ENCODE data around the gene PSMB7.

The PSMB7 gene

GRCh38 chr9:124372038-124372437, 43.2 kb downstream of the PSMB7 start:
- Histone ChIP-seq H3K4me1 (ENCODE audit: control insufficient read depth, low read depth, low read length) (peaks cover 8% of the 10 kb centered on the region), H3K4me3 (ENCODE audit: low read length) (no peak overlapping the region), H3K9ac (ENCODE audit: low read length) (no peak overlapping the region), H3K9me3 (ENCODE audit: control insufficient read depth, low read depth, low read length) (no peaks in the 10 kb centered on the region), H3K27me3 (ENCODE audit: control insufficient read depth, insufficient read depth, low read length) (no peaks in the 10 kb centered on the region), H3K36me3 (ENCODE audit: control insufficient read depth, low read depth, low read length) (peaks cover 8% of the 10 kb centered on the region), H3K27ac (ENCODE audit: low read length) (no peak overlapping the region)

GRCh38 chr9:124370896-124371582, 44.2 kb downstream of the PSMB7 start:
- Histone ChIP-seq H3K9me3 (ENCODE audit: control insufficient read depth, low read depth, low read length) (no peaks in the 10 kb centered on the region), H3K27me3 (ENCODE audit: control insufficient read depth, insufficient read depth, low read length) (no peaks in the 10 kb centered on the region), H3K4me1 (ENCODE audit: control insufficient read depth, low read depth, low read length) (peaks cover 8% of the 10 kb centered on the region), H3K9ac (ENCODE audit: low read length) (no peak overlapping the region), H3K4me3 (ENCODE audit: low read length) (no peak overlapping the region), H3K36me3 (ENCODE audit: control insufficient read depth, low read depth, low read length) (peaks cover 11% of the 10 kb centered on the region), H3K27ac (ENCODE audit: low read length) (no peak overlapping the region)

- Histone ChIP-seq H3K9ac (ENCODE audit: low read length) (no peak overlapping the region), H3K4me3 (ENCODE audit: low read length) (no peak overlapping the region), H3K36me3 (ENCODE audit: control insufficient read depth, low read depth, low read length) (peaks cover 6% of the 10 kb centered on the region), H3K4me1 (ENCODE audit: control insufficient read depth, low read depth, low read length) (peaks cover 8% of the 10 kb centered on the region), H3K27ac (ENCODE audit: low read length) (no peak overlapping the region), H3K9me3 (ENCODE audit: control insufficient read depth, low read depth, low read length) (no peaks in the 10 kb centered on the region), H3K27me3 (ENCODE audit: control insufficient read depth, insufficient read depth, low read length) (no peaks in the 10 kb centered on the region)
Measured at GRCh38 chr9:124369231-124369797, 45.9 kb downstream of the PSMB7 start.

GRCh38 chr9:124368692-124369091, 46.5 kb downstream of the PSMB7 start:
- peaks cover 8% of the 10 kb centered on the region for H3K4me1 ChIP-seq (ENCODE audit: control insufficient read depth, low read depth, low read length)
- no peaks in the 10 kb centered on the region for H3K9me3 ChIP-seq (ENCODE audit: control insufficient read depth, low read depth, low read length)
- no peak overlapping the region for H3K9ac ChIP-seq (ENCODE audit: low read length)
- H3K36me3 ChIP-seq (ENCODE audit: control insufficient read depth, low read depth, low read length) = peaks cover 6% of the 10 kb centered on the region
- no peak overlapping the region for H3K27ac ChIP-seq (ENCODE audit: low read length)
- no peak overlapping the region for H3K4me3 ChIP-seq (ENCODE audit: low read length)
- no peaks in the 10 kb centered on the region for H3K27me3 ChIP-seq (ENCODE audit: control insufficient read depth, insufficient read depth, low read length)

GRCh38 chr9:124366476-124367220, 48.6 kb downstream of the PSMB7 start:
- Histone ChIP-seq H3K27me3 (ENCODE audit: control insufficient read depth, insufficient read depth, low read length) (no peaks in the 10 kb centered on the region), H3K27ac (ENCODE audit: low read length) (no peak overlapping the region), H3K9ac (ENCODE audit: low read length) (no peak overlapping the region), H3K9me3 (ENCODE audit: control insufficient read depth, low read depth, low read length) (no peaks in the 10 kb centered on the region), H3K36me3 (ENCODE audit: control insufficient read depth, low read depth, low read length) (peaks cover 6% of the 10 kb centered on the region), H3K4me1 (ENCODE audit: control insufficient read depth, low read depth, low read length) (peaks cover 8% of the 10 kb centered on the region), H3K4me3 (ENCODE audit: low read length) (no peak overlapping the region)

- H3K36me3 ChIP-seq (ENCODE audit: control insufficient read depth, low read depth, low read length) = peaks cover 6% of the 10 kb centered on the region
- no peaks in the 10 kb centered on the region for H3K27me3 ChIP-seq (ENCODE audit: control insufficient read depth, insufficient read depth, low read length)
- H3K27ac ChIP-seq (ENCODE audit: low read length) = no peak overlapping the region
- H3K9ac ChIP-seq (ENCODE audit: low read length) = no peak overlapping the region
- no peak overlapping the region for H3K4me3 ChIP-seq (ENCODE audit: low read length)
- no peaks in the 10 kb centered on the region for H3K4me1 ChIP-seq (ENCODE audit: control insufficient read depth, low read depth, low read length)
- no peaks in the 10 kb centered on the region for H3K9me3 ChIP-seq (ENCODE audit: control insufficient read depth, low read depth, low read length)
Measured at GRCh38 chr9:124365036-124365435, 50.2 kb downstream of the PSMB7 start.

GRCh38 chr9:124364141-124364540, 51.1 kb downstream of the PSMB7 start:
- Histone ChIP-seq H3K9me3 (ENCODE audit: control insufficient read depth, low read depth, low read length) (no peaks in the 10 kb centered on the region), H3K27ac (ENCODE audit: low read length) (no peak overlapping the region), H3K4me1 (ENCODE audit: control insufficient read depth, low read depth, low read length) (no peaks in the 10 kb centered on the region), H3K4me3 (ENCODE audit: low read length) (no peak overlapping the region), H3K9ac (ENCODE audit: low read length) (no peak overlapping the region), H3K27me3 (ENCODE audit: control insufficient read depth, insufficient read depth, low read length) (no peaks in the 10 kb centered on the region), H3K36me3 (ENCODE audit: control insufficient read depth, low read depth, low read length) (peaks cover 6% of the 10 kb centered on the region)

GRCh38 chr9:124363326-124364096, 51.7 kb downstream of the PSMB7 start:
- Histone ChIP-seq H3K9ac (ENCODE audit: low read length) (no peak overlapping the region), H3K4me3 (ENCODE audit: low read length) (no peak overlapping the region), H3K9me3 (ENCODE audit: control insufficient read depth, low read depth, low read length) (no peaks in the 10 kb centered on the region), H3K36me3 (ENCODE audit: control insufficient read depth, low read depth, low read length) (peaks cover 6% of the 10 kb centered on the region), H3K4me1 (ENCODE audit: control insufficient read depth, low read depth, low read length) (no peaks in the 10 kb centered on the region), H3K27ac (ENCODE audit: low read length) (no peak overlapping the region), H3K27me3 (ENCODE audit: control insufficient read depth, insufficient read depth, low read length) (no peaks in the 10 kb centered on the region)

GRCh38 chr9:124361128-124361527, 54.1 kb downstream of the PSMB7 start:
- H3K4me1 ChIP-seq (ENCODE audit: control insufficient read depth, low read depth, low read length) = no peaks in the 10 kb centered on the region
- H3K4me3 ChIP-seq (ENCODE audit: low read length) = no peak overlapping the region
- no peaks in the 10 kb centered on the region for H3K9me3 ChIP-seq (ENCODE audit: control insufficient read depth, low read depth, low read length)
- no peak overlapping the region for H3K9ac ChIP-seq (ENCODE audit: low read length)
- H3K27ac ChIP-seq (ENCODE audit: low read length) = no peak overlapping the region
- H3K36me3 ChIP-seq (ENCODE audit: control insufficient read depth, low read depth, low read length) = peaks cover 4% of the 10 kb centered on the region
- no peaks in the 10 kb centered on the region for H3K27me3 ChIP-seq (ENCODE audit: control insufficient read depth, insufficient read depth, low read length)

GRCh38 chr9:124359855-124360678, 55.2 kb downstream of the PSMB7 start:
- H3K4me3 ChIP-seq (ENCODE audit: low read length) = no peak overlapping the region
- no peaks in the 10 kb centered on the region for H3K4me1 ChIP-seq (ENCODE audit: control insufficient read depth, low read depth, low read length)
- H3K9ac ChIP-seq (ENCODE audit: low read length) = no peak overlapping the region
- H3K27ac ChIP-seq (ENCODE audit: low read length) = no peak overlapping the region
- H3K27me3 ChIP-seq (ENCODE audit: control insufficient read depth, insufficient read depth, low read length) = no peaks in the 10 kb centered on the region
- H3K36me3 ChIP-seq (ENCODE audit: control insufficient read depth, low read depth, low read length) = peaks cover 4% of the 10 kb centered on the region
- no peaks in the 10 kb centered on the region for H3K9me3 ChIP-seq (ENCODE audit: control insufficient read depth, low read depth, low read length)

GRCh38 chr9:124359426-124359825, 55.8 kb downstream of the PSMB7 start:
- H3K27me3 ChIP-seq (ENCODE audit: control insufficient read depth, insufficient read depth, low read length) = no peaks in the 10 kb centered on the region
- no peaks in the 10 kb centered on the region for H3K4me1 ChIP-seq (ENCODE audit: control insufficient read depth, low read depth, low read length)
- no peak overlapping the region for H3K9ac ChIP-seq (ENCODE audit: low read length)
- H3K9me3 ChIP-seq (ENCODE audit: control insufficient read depth, low read depth, low read length) = no peaks in the 10 kb centered on the region
- H3K27ac ChIP-seq (ENCODE audit: low read length) = no peak overlapping the region
- no peak overlapping the region for H3K4me3 ChIP-seq (ENCODE audit: low read length)
- H3K36me3 ChIP-seq (ENCODE audit: control insufficient read depth, low read depth, low read length) = peaks cover 4% of the 10 kb centered on the region
